ENCODE results near the gene CELA1. TPM values are rescaled to one million over a fixed set of nuclear protein-coding genes. Genes with fewer than 3 reads are reported as not detected.

The CELA1 gene
- total and polyA plus RNA-seq, 2 of the 13 experiments (the other 11 are each of a cell fraction or from before 2014, with no cell fraction given) = not detected

- TF ChIP-seq REL (CRISPR knock-in tag; conservative IDR thresholded peaks at IDR 0.05) = no peak
These were observed 1.6 kb upstream of the CELA1 start (continued) for GRCh38 chr12:51348116-51348515.

- TF ChIP-seq SETDB1 (CRISPR knock-in tag; IDR thresholded peaks at IDR 0.05; ENCODE audit: borderline replicate concordance) (no peak), ZSCAN21 (CRISPR knock-in tag; IDR thresholded peaks at IDR 0.05; ENCODE audit: borderline replicate concordance) (no peak), SRY (CRISPR knock-in tag; IDR thresholded peaks at IDR 0.05) (no peak), IKZF4 (CRISPR knock-in tag; IDR thresholded peaks at IDR 0.05; ENCODE audit: borderline replicate concordance, low read depth, not compliant biosample characterization) (no peak), PHB2 (IDR thresholded peaks at IDR 0.05; ENCODE audit: partially characterized antibody) (no peak), ZNF761 (CRISPR knock-in tag; conservative IDR thresholded peaks at IDR 0.05) (no peak)
- Histone ChIP-seq H4K20me1 (ENCODE audit: insufficient read depth, low read length) (no peaks in the 10 kb centered on the region), H3K79me2 (ENCODE audit: insufficient read depth, low read length) (no peaks in the 10 kb centered on the region), H3K36me3 (replicated peaks in 1 of 2; ENCODE audit: control insufficient read depth in 1 of 2, insufficient read depth in 2 of 2, low read length in 2 of 2) (no peaks in the 10 kb centered on the region), H2AFZ (ENCODE audit: low read length) (no peak overlapping the region), H3K9me3 (ENCODE audit: low read length) (no peaks in the 10 kb centered on the region), H3K4me3 (replicated peaks in 1 of 3; ENCODE audit: insufficient read depth in 1 of 3, low read depth in 2 of 3, low read length in 3 of 3) (no peak overlapping the region), H3K4me1 (ENCODE audit: insufficient read depth, low read length) (peaks cover 9% of the 10 kb centered on the region; the same call in 1 of the 2 replicates), H3K4me2 (ENCODE audit: low read depth, low read length) (no peak overlapping the region), H3K9ac (ENCODE audit: insufficient read depth, low read depth, low read length) (no peak overlapping the region), H3K27me3 (ENCODE audit: control insufficient read depth in 1 of 2, insufficient read depth in 2 of 2, low read length in 2 of 2) (peaks cover 0 to 2% of the 10 kb centered on the region in 2 experiments; a peak in 2 of 5 replicates), H3K27ac (ENCODE audit: extremely low read length, insufficient read depth, low read length) (no peak overlapping the region)
- WGBS (ENCODE audit: low lambda C conversion rate) = 2% methylated on average over 6 of the region's 7 CpGs
- POLR2A ChIA-PET = no interaction called here
- DNase-seq (ENCODE audit: low spot score) = no peak
- no peak for ATAC-seq
- in situ Hi-C loops (cut with HindIII; ENCODE audit: extremely low pct_ligation_motif_present, low pct_unique_long_range_greater_than_20kb) = no loop called here
- no TSS peak for BruUV-seq (replicated peaks)
- no peak for FAIRE-seq
- CTCF ChIA-PET (ENCODE audit: low intra/inter-chr PET ratio, low total read pairs) = no interaction called here
- intact Hi-C loops (cut with micrococcal nuclease; ENCODE audit: unreplicated experiment) = loop anchor here (10.0 kb wide), 1 partner anchor 581 kb away; the partner anchor contains the start of gene ATF1
These were observed 798 bp downstream of the CELA1 start for GRCh38 chr12:51345681-51346080.

GRCh38 chr12:51343201-51343600 is 3.3 kb downstream of the CELA1 start:
- FAIRE-seq = no peak
- ATAC-seq = no peak
- no peak overlapping the region for H3K27ac ChIP-seq (ENCODE audit: extremely low read length, insufficient read depth, low read length)
- POLR2A ChIA-PET = no interaction called here
- no peaks in the 10 kb centered on the region for H3K79me2 ChIP-seq (ENCODE audit: insufficient read depth, low read length)
- CTCF ChIA-PET (ENCODE audit: low intra/inter-chr PET ratio, low total read pairs) = no interaction called here
- H3K4me2 ChIP-seq (ENCODE audit: low read depth, low read length) = no peak overlapping the region
- DNase-seq (ENCODE audit: low spot score) = no peak
- TF ChIP-seq HOXD1 (CRISPR knock-in tag; IDR thresholded peaks at IDR 0.05) (no peak), NFIB (CRISPR knock-in tag; IDR thresholded peaks at IDR 0.05; ENCODE audit: borderline replicate concordance) (no peak), SNAPC2 (CRISPR knock-in tag; IDR thresholded peaks at IDR 0.05) (no peak), MTA1 (CRISPR knock-in tag; IDR thresholded peaks at IDR 0.05; ENCODE audit: borderline replicate concordance) (no peak), ARID5B (CRISPR knock-in tag; IDR thresholded peaks at IDR 0.05) (no peak), ZNF367 (CRISPR knock-in tag; IDR thresholded peaks at IDR 0.05; ENCODE audit: borderline replicate concordance) (no peak), ZFP62 (CRISPR knock-in tag; IDR thresholded peaks at IDR 0.05) (no peak), NFE2L2 (IDR thresholded peaks at IDR 0.05; ENCODE audit: low read length) (no peak)
- H3K9ac ChIP-seq (ENCODE audit: insufficient read depth, low read depth, low read length) = no peak overlapping the region
- intact Hi-C loops (cut with micrococcal nuclease; ENCODE audit: unreplicated experiment) = loop anchor here (10.0 kb wide), 1 partner anchor 578 kb away; the partner anchor contains the start of gene ATF1
- no peaks in the 10 kb centered on the region for H4K20me1 ChIP-seq (ENCODE audit: insufficient read depth, low read length)
- peaks cover 9% of the 10 kb centered on the region; the same call in 1 of the 2 replicates for H3K4me1 ChIP-seq (ENCODE audit: insufficient read depth, low read length)
- no peak overlapping the region for H2AFZ ChIP-seq (ENCODE audit: low read length)
- no peak overlapping the region for H3K4me3 ChIP-seq (replicated peaks in 1 of 3; ENCODE audit: insufficient read depth in 1 of 3, low read depth in 2 of 3, low read length in 3 of 3)
- H3K9me3 ChIP-seq (ENCODE audit: low read length) = no peaks in the 10 kb centered on the region
- no peaks in the 10 kb centered on the region for H3K36me3 ChIP-seq (replicated peaks in 1 of 2; ENCODE audit: control insufficient read depth in 1 of 2, insufficient read depth in 2 of 2, low read length in 2 of 2)
- 88% methylated on average over 2 of the region's 2 CpGs for WGBS (ENCODE audit: low lambda C conversion rate)
- in situ Hi-C loops (cut with HindIII; ENCODE audit: extremely low pct_ligation_motif_present, low pct_unique_long_range_greater_than_20kb) = loop anchor here (5.0 kb wide), 1 partner anchor 76 kb away; no protein-coding TSS in a partner anchor
- no TSS peak for BruUV-seq (replicated peaks)
- H3K27me3 ChIP-seq (ENCODE audit: control insufficient read depth in 1 of 2, insufficient read depth in 2 of 2, low read length in 2 of 2) = no peaks in the 10 kb centered on the region

Data from HepG2 (cell line).